Esophagus muscularis mucosa (tissue), 4 donors: Measurements from ENCODE around the gene ARCN1.

Source experiments
- CTCF ChIP-seq, 3 experiments: fragments of 200-600 bp in 2 of 3; fragments of 450-650 bp in 1 of 3; sonication (generic) in 2 of 3; IDR thresholded peaks; one replicate each; pipeline ENCODE4 v1.5.1; 2017 to 2019; ENCODE audit warnings: antibody characterized with exemption in 3 of 3, mild to moderate bottlenecking in 2 of 3, moderate library complexity in 1 of 3
- EP300 ChIP-seq: sonication (generic); formaldehyde crosslinking; IDR thresholded peaks from one replicate; pipeline ENCODE4 v1.6.1; 2017; ENCODE audit warnings: antibody characterized with exemption
- POLR2A ChIP-seq: fragments of 450-650 bp; IDR thresholded peaks from one replicate; pipeline ENCODE4 v1.6.1; 2017; ENCODE audit warnings: antibody characterized with exemption, moderate library complexity, mild to moderate bottlenecking, low read depth
- POLR2AphosphoS5 ChIP-seq, 2 donors: sonication (generic); formaldehyde crosslinking; IDR thresholded peaks; one replicate each; pipeline ENCODE4 v1.6.1; 2017; ENCODE audit warnings: antibody characterized with exemption in 2 of 2

- TF ChIP-seq POLR2AphosphoS5 (IDR thresholded peaks at IDR 0.05): no peak
- no peak for TF ChIP-seq CTCF (IDR thresholded peaks at IDR 0.05)
- no peak for TF ChIP-seq POLR2A
- no peak for TF ChIP-seq EP300
Observed at GRCh38 chr11:118547132-118547531, 25.1 kb upstream of the ARCN1 start.
